A549 treated with Hydrocortisone at 1 μM for 4 hours (cell line): ENCODE results near the gene NBPF12. TPM values are rescaled to one million over a fixed set of nuclear protein-coding genes. Genes with fewer than 3 reads are reported as not detected.

Source experiments
- total RNA-seq: library from RNA; stranded (reverse); fragments of 200-300 nt; extraction: Qiagen RNA extraction; gene quantifications from 5 replicates; pipeline ENCODE4 v1.2.3, GENCODE V29; 2022

NBPF12 gene
- 4.7 to 7.5 TPM (median 6.1 TPM) in 5 replicates for total RNA-seq

GRCh38 chr1:146938242-146938902, at the start of gene NBPF12:
Gene NBPF12, plus strand, starts transcription at chr1:146938324. Its CDS starts 21,820 bp downstream, at chr1:146960144.

Other genes with a start within 250 kb of the NBPF12 start
- 9.5 to 13.0 TPM (median 10.4 TPM) in 5 replicates for gene PRKAB2, start 234.1 kb downstream of the NBPF12 start, total RNA-seq